ENCODE data around the gene GNAO1.

DNA sequence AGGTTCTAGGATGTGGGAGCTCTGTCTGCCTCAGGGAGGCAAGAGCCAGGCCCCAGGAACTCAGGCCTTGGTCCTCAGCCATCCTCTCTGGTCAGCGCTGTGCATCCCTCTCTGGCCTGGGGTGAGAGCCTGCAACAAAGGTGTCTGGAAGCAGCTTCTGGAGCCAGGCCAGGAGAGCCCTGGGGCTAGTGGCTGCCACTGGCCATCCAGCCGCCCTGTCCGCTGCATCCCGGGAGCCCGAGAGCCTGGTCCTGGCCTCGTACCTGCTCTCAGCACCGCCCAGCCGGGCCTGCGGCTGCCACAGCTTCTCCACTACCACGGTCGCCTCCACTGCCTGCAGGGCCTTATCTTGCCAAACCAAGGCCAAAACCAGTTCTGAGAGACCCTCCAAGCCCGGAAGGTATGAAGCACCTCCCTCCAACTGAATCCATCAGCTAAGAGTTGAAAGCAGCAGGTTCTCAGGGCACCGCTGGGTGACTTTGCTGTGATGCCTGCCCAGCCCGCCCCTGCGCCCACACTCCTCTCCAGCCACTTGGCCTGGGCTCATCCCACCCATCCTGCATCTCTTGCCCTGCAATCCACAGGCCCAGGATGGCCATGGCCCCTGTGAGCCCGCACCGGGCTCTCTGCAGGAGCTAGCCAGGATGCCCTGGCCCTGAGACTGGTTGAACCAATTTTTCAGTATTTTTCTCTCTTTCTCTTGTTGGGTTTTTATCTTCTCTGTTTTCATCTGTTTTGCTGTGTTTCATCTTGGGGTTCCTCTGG is 148.3 kb downstream of the GNAO1 start:
- TF ChIP-seq CTCF (conservative IDR thresholded peaks at IDR 0.05) = no peak
- no peak for TF ChIP-seq ZFX (IDR thresholded peaks at IDR 0.05)
